MM.1S (cell line): ENCODE results near the gene EDC4.

Experiments
- EZH2 ChIP-seq: fragments of 300-600 bp; sonication (generic); optimal IDR thresholded peaks from 2 replicates; pipeline ENCODE3; 2017; ENCODE audit warnings: low read depth, mild to moderate bottlenecking, antibody characterized with exemption, low read length, mixed read lengths
- TF ChIP-seq, protein P1 (sequence below): fragments of 300-600 bp; sonication (generic); IDR thresholded peaks from 2 replicates; pipeline ENCODE4 v1.5.1; 2016; ENCODE audit warnings: antibody characterized with exemption, low read length, mixed read lengths

GRCh38 chr16:67885976-67886375 is 13.1 kb downstream of the EDC4 start:
- TF ChIP-seq, protein P1, sequence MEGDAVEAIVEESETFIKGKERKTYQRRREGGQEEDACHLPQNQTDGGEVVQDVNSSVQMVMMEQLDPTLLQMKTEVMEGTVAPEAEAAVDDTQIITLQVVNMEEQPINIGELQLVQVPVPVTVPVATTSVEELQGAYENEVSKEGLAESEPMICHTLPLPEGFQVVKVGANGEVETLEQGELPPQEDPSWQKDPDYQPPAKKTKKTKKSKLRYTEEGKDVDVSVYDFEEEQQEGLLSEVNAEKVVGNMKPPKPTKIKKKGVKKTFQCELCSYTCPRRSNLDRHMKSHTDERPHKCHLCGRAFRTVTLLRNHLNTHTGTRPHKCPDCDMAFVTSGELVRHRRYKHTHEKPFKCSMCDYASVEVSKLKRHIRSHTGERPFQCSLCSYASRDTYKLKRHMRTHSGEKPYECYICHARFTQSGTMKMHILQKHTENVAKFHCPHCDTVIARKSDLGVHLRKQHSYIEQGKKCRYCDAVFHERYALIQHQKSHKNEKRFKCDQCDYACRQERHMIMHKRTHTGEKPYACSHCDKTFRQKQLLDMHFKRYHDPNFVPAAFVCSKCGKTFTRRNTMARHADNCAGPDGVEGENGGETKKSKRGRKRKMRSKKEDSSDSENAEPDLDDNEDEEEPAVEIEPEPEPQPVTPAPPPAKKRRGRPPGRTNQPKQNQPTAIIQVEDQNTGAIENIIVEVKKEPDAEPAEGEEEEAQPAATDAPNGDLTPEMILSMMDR = no peak
- TF ChIP-seq EZH2 = no peak
